ENCODE results near the gene MORN1. TPM values are rescaled to one million over a fixed set of nuclear protein-coding genes. Genes with fewer than 3 reads are reported as not detected.

MORN1 gene
- total and polyA plus RNA-seq, 3 donors from 2014 or later: 30.4 to 34.5 (median 30.9) TPM

- WGBS, 2 donors: 90 to 94% methylated on average over 7 to 24 of the region's 24 CpGs
- H3K36me3 ChIP-seq (ENCODE audit: low read depth, missing control alignments): no peaks in the 10 kb centered on the region
- no peaks in the 10 kb centered on the region for H3K4me1 ChIP-seq
- no peaks in the 10 kb centered on the region for H3K27me3 ChIP-seq
- intact Hi-C loops (cut with DNase I; ENCODE audit: low total_unique reads): no loop called here
- no peak for TF ChIP-seq CTCF (IDR thresholded peaks at IDR 0.05)
- no peak for TF ChIP-seq POLR2A (IDR thresholded peaks at IDR 0.05)
- no peak for DNase-seq
- no peak overlapping the region for H3K4me3 ChIP-seq
- H3K27ac ChIP-seq: no peak overlapping the region
- no peaks in the 10 kb centered on the region for H3K9me3 ChIP-seq
Measured at GRCh38 chr1:2345297-2346075, 45.9 kb downstream of the MORN1 start.

- 91 to 94% methylated on average over 9 to 29 of the region's 29 CpGs for WGBS, 2 donors
- no peak for DNase-seq
- intact Hi-C loops (cut with DNase I; ENCODE audit: low total_unique reads): no loop called here
- H3K27ac ChIP-seq: no peak overlapping the region
- H3K36me3 ChIP-seq (ENCODE audit: low read depth, missing control alignments): no peaks in the 10 kb centered on the region
- no peak overlapping the region for H3K4me3 ChIP-seq
- TF ChIP-seq CTCF (IDR thresholded peaks at IDR 0.05) (no peak), POLR2A (IDR thresholded peaks at IDR 0.05) (no peak)
- H3K27me3 ChIP-seq: no peaks in the 10 kb centered on the region
- no peaks in the 10 kb centered on the region for H3K9me3 ChIP-seq
- H3K4me1 ChIP-seq: no peaks in the 10 kb centered on the region
Measured at GRCh38 chr1:2344744-2345296, 46.5 kb downstream of the MORN1 start.

GRCh38 chr1:2344121-2344681 is 47.2 kb downstream of the MORN1 start:
- H3K4me1 ChIP-seq: no peaks in the 10 kb centered on the region
- TF ChIP-seq POLR2A (IDR thresholded peaks at IDR 0.05) (no peak), CTCF (IDR thresholded peaks at IDR 0.05) (no peak)
- DNase-seq: no peak
- 84 to 95% methylated on average over 11 to 23 of the region's 24 CpGs for WGBS, 2 donors
- no peaks in the 10 kb centered on the region for H3K9me3 ChIP-seq
- H3K27me3 ChIP-seq: no peaks in the 10 kb centered on the region
- H3K27ac ChIP-seq: no peak overlapping the region
- H3K36me3 ChIP-seq (ENCODE audit: low read depth, missing control alignments): no peaks in the 10 kb centered on the region
- H3K4me3 ChIP-seq: no peak overlapping the region
- intact Hi-C loops (cut with DNase I; ENCODE audit: low total_unique reads): no loop called here

GRCh38 chr1:2343023-2343935 is 48.1 kb downstream of the MORN1 start:
- 90 to 91% methylated on average over 24 to 39 of the region's 39 CpGs for WGBS, 2 donors
- Histone ChIP-seq H3K27ac (no peak overlapping the region), H3K9me3 (no peaks in the 10 kb centered on the region), H3K4me1 (no peaks in the 10 kb centered on the region), H3K36me3 (ENCODE audit: low read depth, missing control alignments) (no peaks in the 10 kb centered on the region), H3K4me3 (no peak overlapping the region), H3K27me3 (no peaks in the 10 kb centered on the region)
- DNase-seq: no peak
- no peak for TF ChIP-seq CTCF (IDR thresholded peaks at IDR 0.05)
- no peak for TF ChIP-seq POLR2A (IDR thresholded peaks at IDR 0.05)
- intact Hi-C loops (cut with DNase I; ENCODE audit: low total_unique reads): no loop called here

Data from testis (tissue), 3 donors.